Neural cell (in vitro differentiated cells): Measurements from ENCODE around the gene NOB1. TPM values are rescaled to one million over a fixed set of nuclear protein-coding genes. Genes with fewer than 3 reads are reported as not detected.

ENCODE experiments used
- H2AFZ ChIP-seq: fragments of 200-600, 300-800 bp; sonication (generic), shearing (Covaris generic); 2 replicates; pipeline ENCODE4 v1.6.0; 2014; ENCODE audit warnings: low read depth, mild to moderate bottlenecking, antibody characterized with exemption, low read length, moderate library complexity
- H3F3A ChIP-seq: fragments of 200-600 bp; shearing (Covaris generic); 2 replicates; pipeline ENCODE4 v1.6.1; 2016; ENCODE audit warnings: mild to moderate bottlenecking, moderate library complexity, mixed read lengths, antibody characterized with exemption, low read length; ENCODE audit not compliant: insufficient read depth, poor library complexity, severe bottlenecking
- H3K27ac ChIP-seq: fragments of 200-600, 300-800 bp; sonication (generic), shearing (Covaris generic); 2 replicates; pipeline ENCODE4 v1.5.1; 2014; ENCODE audit warnings: mild to moderate bottlenecking, low read length, moderate library complexity
- H3K27me3 ChIP-seq: fragments of 300-800, 200-600 bp; sonication (generic), shearing (Covaris generic); 2 replicates; pipeline ENCODE4 v1.6.0; 2014; ENCODE audit warnings: mild to moderate bottlenecking, low read depth, low read length, moderate library complexity; ENCODE audit not compliant: insufficient read depth
- H3K36me3 ChIP-seq: fragments of 300-800, 200-600 bp; sonication (generic), shearing (Covaris generic); 2 replicates; pipeline ENCODE4 v1.5.1; 2014; ENCODE audit warnings: mild to moderate bottlenecking, antibody characterized with exemption, low read length, moderate library complexity; ENCODE audit not compliant: insufficient read depth
- H3K4me2 ChIP-seq: fragments of 300-800, 200-600 bp; sonication (generic), shearing (Covaris generic); 2 replicates; pipeline ENCODE4 v1.6.0; 2014; ENCODE audit warnings: mild to moderate bottlenecking, low read length
- H3K4me3 ChIP-seq: fragments of 300-800, 200-600 bp; sonication (generic), shearing (Covaris generic); 2 replicates; pipeline ENCODE4 v1.5.1; 2014; ENCODE audit warnings: mild to moderate bottlenecking, low read length, moderate library complexity
- H3K79me2 ChIP-seq: fragments of 200-600 bp; shearing (Covaris generic); replicated peaks from 2 replicates; pipeline ENCODE4 v1.6.0; 2014; ENCODE audit warnings: mild to moderate bottlenecking, low read length, moderate library complexity; ENCODE audit not compliant: insufficient read depth
- H3K9ac ChIP-seq: fragments of 300-800, 200-600 bp; sonication (generic), shearing (Covaris generic); 2 replicates; pipeline ENCODE4 v1.6.1; 2016; ENCODE audit warnings: mild to moderate bottlenecking, low read length, mixed read lengths
- H3K9me2 ChIP-seq: fragments of 200-600 bp; shearing (Covaris generic); 2 replicates; pipeline ENCODE4 v1.6.1; 2016; ENCODE audit warnings: mild to moderate bottlenecking, low read length, mixed read lengths; ENCODE audit not compliant: insufficient read depth
- H3K9me3 ChIP-seq: fragments of 200-600, 300-800 bp; sonication (generic), shearing (Covaris generic); 2 replicates; pipeline ENCODE4 v1.6.1; 2016; ENCODE audit warnings: mild to moderate bottlenecking, mixed run types, low read length, moderate library complexity, mixed read lengths
- H4K20me1 ChIP-seq: fragments of 200-600 bp; shearing (Covaris generic); 2 replicates; pipeline ENCODE4 v1.6.1; 2016; ENCODE audit warnings: mild to moderate bottlenecking, mixed run types; ENCODE audit not compliant: insufficient read depth
- EP300 ChIP-seq: fragments of 450-650 bp; conservative IDR thresholded peaks from 2 replicates; pipeline ENCODE4 v1.6.1; 2014; ENCODE audit warnings: antibody characterized with exemption, mild to moderate bottlenecking, moderate library complexity; ENCODE audit not compliant: poor library complexity, severe bottlenecking
- EZH2 ChIP-seq: fragments of 200-600, 300-800 bp; shearing (Covaris generic), sonication (generic); IDR thresholded peaks from 2 replicates; pipeline ENCODE4 v1.6.1; 2014; ENCODE audit warnings: antibody characterized with exemption, low read length, borderline replicate concordance, mild to moderate bottlenecking; ENCODE audit not compliant: insufficient read depth, poor library complexity, severe bottlenecking
- MXI1 ChIP-seq: fragments of 450-650 bp; conservative IDR thresholded peaks from 2 replicates; pipeline ENCODE4 v1.6.1; 2014; ENCODE audit warnings: antibody characterized with exemption, mild to moderate bottlenecking; ENCODE audit not compliant: poor library complexity, severe bottlenecking
- POLR2AphosphoS5 ChIP-seq: IDR thresholded peaks from 2 replicates; pipeline ENCODE4 v1.6.1; 2012
- RAD21 ChIP-seq: fragments of 450-650 bp; conservative IDR thresholded peaks from 2 replicates; pipeline ENCODE4 v1.6.1; 2014; ENCODE audit warnings: antibody characterized with exemption, mild to moderate bottlenecking, moderate library complexity
- SMC3 ChIP-seq: fragments of 450-650 bp; conservative IDR thresholded peaks from 2 replicates; pipeline ENCODE4 v1.6.1; 2014; ENCODE audit warnings: antibody characterized with exemption, mild to moderate bottlenecking, moderate library complexity; ENCODE audit not compliant: poor library complexity
- TAF1 ChIP-seq: IDR thresholded peaks from 2 replicates; pipeline ENCODE4 v1.6.1; 2012; ENCODE audit warnings: low read depth
- polyA plus RNA-seq: library from polyadenylated mRNA; depleted of rRNA; stranded (reverse); fragments of >200 nt; gene quantifications from 2 replicates; pipeline ENCODE4 v1.2.3, GENCODE V29; 2014
- small RNA-seq, 3 experiments: library from RNA; depleted of rRNA; stranded (forward); fragments of <200 nt; gene quantifications; one replicate each; pipeline ENCODE3, GENCODE V24; 2012
- TF ChIP-seq, protein P1 (sequence below): fragments of 450-650 bp; IDR thresholded peaks from 2 replicates; pipeline ENCODE4 v1.5.1; 2014; ENCODE audit warnings: antibody characterized with exemption, mild to moderate bottlenecking, moderate library complexity; ENCODE audit not compliant: poor library complexity, severe bottlenecking
- TF ChIP-seq, protein P2 (sequence below): IDR thresholded peaks from 2 replicates; pipeline ENCODE4 v1.6.1; 2012; ENCODE audit warnings: borderline replicate concordance

NOB1 gene
- polyA plus RNA-seq, 1 donor from 2014 or later: 8.7 TPM

DNA sequence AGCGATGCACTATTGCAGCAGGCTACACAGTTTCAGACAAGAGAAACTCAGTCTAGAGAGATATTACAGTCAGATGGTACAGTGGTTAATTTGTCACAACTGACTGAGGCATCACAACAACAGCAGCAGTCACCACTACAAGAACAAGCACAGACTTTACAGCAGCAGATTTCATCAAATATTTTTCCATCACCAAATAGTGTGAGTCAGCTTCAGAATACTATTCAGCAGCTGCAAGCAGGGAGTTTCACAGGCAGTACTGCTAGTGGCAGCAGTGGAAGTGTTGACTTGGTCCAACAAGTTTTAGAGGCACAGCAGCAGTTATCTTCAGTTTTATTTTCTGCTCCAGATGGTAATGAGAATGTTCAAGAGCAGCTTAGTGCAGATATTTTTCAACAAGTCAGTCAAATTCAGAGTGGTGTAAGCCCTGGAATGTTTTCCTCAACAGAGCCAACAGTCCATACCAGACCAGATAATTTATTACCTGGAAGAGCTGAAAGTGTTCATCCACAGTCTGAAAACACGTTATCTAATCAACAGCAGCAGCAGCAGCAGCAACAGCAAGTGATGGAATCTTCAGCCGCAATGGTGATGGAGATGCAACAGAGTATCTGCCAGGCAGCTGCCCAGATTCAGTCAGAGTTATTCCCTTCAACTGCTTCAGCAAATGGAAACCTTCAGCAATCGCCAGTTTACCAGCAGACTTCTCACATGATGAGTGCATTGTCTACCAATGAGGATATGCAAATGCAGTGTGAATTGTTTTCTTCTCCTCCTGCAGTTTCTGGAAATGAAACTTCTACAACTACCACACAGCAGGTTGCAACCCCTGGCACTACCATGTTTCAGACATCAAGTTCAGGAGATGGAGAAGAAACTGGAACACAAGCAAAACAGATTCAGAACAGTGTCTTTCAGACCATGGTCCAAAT, 62.5 kb downstream of the NOB1 start:
- H3K9me2 ChIP-seq: no peaks in the 10 kb centered on the region
- no peak overlapping the region for H2AFZ ChIP-seq
- no peaks in the 10 kb centered on the region for H3K9me3 ChIP-seq
- no peak overlapping the region for H3K4me2 ChIP-seq
- TF ChIP-seq, protein P1, sequence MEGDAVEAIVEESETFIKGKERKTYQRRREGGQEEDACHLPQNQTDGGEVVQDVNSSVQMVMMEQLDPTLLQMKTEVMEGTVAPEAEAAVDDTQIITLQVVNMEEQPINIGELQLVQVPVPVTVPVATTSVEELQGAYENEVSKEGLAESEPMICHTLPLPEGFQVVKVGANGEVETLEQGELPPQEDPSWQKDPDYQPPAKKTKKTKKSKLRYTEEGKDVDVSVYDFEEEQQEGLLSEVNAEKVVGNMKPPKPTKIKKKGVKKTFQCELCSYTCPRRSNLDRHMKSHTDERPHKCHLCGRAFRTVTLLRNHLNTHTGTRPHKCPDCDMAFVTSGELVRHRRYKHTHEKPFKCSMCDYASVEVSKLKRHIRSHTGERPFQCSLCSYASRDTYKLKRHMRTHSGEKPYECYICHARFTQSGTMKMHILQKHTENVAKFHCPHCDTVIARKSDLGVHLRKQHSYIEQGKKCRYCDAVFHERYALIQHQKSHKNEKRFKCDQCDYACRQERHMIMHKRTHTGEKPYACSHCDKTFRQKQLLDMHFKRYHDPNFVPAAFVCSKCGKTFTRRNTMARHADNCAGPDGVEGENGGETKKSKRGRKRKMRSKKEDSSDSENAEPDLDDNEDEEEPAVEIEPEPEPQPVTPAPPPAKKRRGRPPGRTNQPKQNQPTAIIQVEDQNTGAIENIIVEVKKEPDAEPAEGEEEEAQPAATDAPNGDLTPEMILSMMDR: no peak
- TF ChIP-seq EZH2 (no peak), MXI1 (no peak), TAF1 (no peak), POLR2AphosphoS5 (no peak), EP300 (no peak), RAD21 (no peak), SMC3 (no peak)
- TF ChIP-seq, protein P2, sequence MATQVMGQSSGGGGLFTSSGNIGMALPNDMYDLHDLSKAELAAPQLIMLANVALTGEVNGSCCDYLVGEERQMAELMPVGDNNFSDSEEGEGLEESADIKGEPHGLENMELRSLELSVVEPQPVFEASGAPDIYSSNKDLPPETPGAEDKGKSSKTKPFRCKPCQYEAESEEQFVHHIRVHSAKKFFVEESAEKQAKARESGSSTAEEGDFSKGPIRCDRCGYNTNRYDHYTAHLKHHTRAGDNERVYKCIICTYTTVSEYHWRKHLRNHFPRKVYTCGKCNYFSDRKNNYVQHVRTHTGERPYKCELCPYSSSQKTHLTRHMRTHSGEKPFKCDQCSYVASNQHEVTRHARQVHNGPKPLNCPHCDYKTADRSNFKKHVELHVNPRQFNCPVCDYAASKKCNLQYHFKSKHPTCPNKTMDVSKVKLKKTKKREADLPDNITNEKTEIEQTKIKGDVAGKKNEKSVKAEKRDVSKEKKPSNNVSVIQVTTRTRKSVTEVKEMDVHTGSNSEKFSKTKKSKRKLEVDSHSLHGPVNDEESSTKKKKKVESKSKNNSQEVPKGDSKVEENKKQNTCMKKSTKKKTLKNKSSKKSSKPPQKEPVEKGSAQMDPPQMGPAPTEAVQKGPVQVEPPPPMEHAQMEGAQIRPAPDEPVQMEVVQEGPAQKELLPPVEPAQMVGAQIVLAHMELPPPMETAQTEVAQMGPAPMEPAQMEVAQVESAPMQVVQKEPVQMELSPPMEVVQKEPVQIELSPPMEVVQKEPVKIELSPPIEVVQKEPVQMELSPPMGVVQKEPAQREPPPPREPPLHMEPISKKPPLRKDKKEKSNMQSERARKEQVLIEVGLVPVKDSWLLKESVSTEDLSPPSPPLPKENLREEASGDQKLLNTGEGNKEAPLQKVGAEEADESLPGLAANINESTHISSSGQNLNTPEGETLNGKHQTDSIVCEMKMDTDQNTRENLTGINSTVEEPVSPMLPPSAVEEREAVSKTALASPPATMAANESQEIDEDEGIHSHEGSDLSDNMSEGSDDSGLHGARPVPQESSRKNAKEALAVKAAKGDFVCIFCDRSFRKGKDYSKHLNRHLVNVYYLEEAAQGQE: no peak
- H3K9ac ChIP-seq: no peak overlapping the region
- H3K27me3 ChIP-seq: no peaks in the 10 kb centered on the region
- H3K36me3 ChIP-seq: peaks cover 2% of the 10 kb centered on the region
- no peak overlapping the region for H3K4me3 ChIP-seq
- no peaks in the 10 kb centered on the region for H3F3A ChIP-seq
- no peaks in the 10 kb centered on the region for H3K79me2 ChIP-seq
- no peaks in the 10 kb centered on the region for H4K20me1 ChIP-seq
- no peak overlapping the region for H3K27ac ChIP-seq

Small RNA genes lying within 50 kb of the gene (small RNA-seq; reads per million reads assigned to genes)
- 0 to 0.24 (median 0) reads per million in 3 experiments for gene RF00091

Other genes with a start within 250 kb of the NOB1 start
- 9.2 and 11.5 TPM in 2 replicates for gene NFAT5, start 189.0 kb downstream of the NOB1 start, polyA plus RNA-seq
- 5.1 and 5.5 TPM in 2 replicates for gene NQO1, start 28.4 kb downstream of the NOB1 start, polyA plus RNA-seq
- 11.9 and 15.2 TPM in 2 replicates for gene WWP2, start 7.4 kb upstream of the NOB1 start, polyA plus RNA-seq
- 2.0 and 2.5 TPM in 2 replicates for gene CLEC18A, start 196.4 kb upstream of the NOB1 start, polyA plus RNA-seq